ENCODE results near the gene STIMATE. TPM values are rescaled to one million over a fixed set of nuclear protein-coding genes. Genes with fewer than 3 reads are reported as not detected.

STIMATE gene
- total RNA-seq, 1 experiment from 2014 or later: 15.7 TPM

GRCh38 chr3:52842424-52842823 lies 54.9 kb downstream of the STIMATE start:
- in situ Hi-C loops (cut with HindIII; ENCODE audit: low pct_unique_long_range_greater_than_20kb, low sequenced_read_pairs) (no loop called here), intact Hi-C loops (cut with micrococcal nuclease; ENCODE audit: unreplicated experiment) (no loop called here)
- CTCF ChIA-PET: no interaction called here
- no peaks in the 10 kb centered on the region for H3K36me3 ChIP-seq (ENCODE audit: control insufficient read depth, insufficient read depth, low read length)
- no peaks in the 10 kb centered on the region for H3K9me3 ChIP-seq (ENCODE audit: control insufficient read depth, insufficient read depth, low read depth, low read length)
- no peak overlapping the region for H3K27ac ChIP-seq (ENCODE audit: low read length)
- no peaks in the 10 kb centered on the region for H3K27me3 ChIP-seq (ENCODE audit: control insufficient read depth, insufficient read depth, low read length)
- no peak for TF ChIP-seq REST (IDR thresholded peaks at IDR 0.05; ENCODE audit: insufficient read depth in 1 of 2, low read depth in 2 of 2, low read length in 1 of 2)
- no peak for TF ChIP-seq CTCF (IDR thresholded peaks at IDR 0.05)
- no peak for TF ChIP-seq TCF7L2 (IDR thresholded peaks at IDR 0.05; ENCODE audit: low read depth, low read length)
- no peak for TF ChIP-seq POLR2AphosphoS5 (IDR thresholded peaks at IDR 0.05; ENCODE audit: low read depth, low read length)
- no peaks in the 10 kb centered on the region for H3K4me1 ChIP-seq (ENCODE audit: control insufficient read depth, insufficient read depth, low read length)
- H3K4me3 ChIP-seq (ENCODE audit: low read depth in 2 of 2, low read length in 2 of 2): no peak overlapping the region
- POLR2A ChIA-PET: no interaction called here
- BruUV-seq (replicated peaks): no TSS peak
- no peak for DNase-seq (ENCODE audit: low read depth, low spot score)
- ATAC-seq: no peak

GRCh38 chr3:52841981-52842340 lies 55.4 kb downstream of the STIMATE start:
- TF ChIP-seq TCF7L2 (IDR thresholded peaks at IDR 0.05; ENCODE audit: low read depth, low read length): no peak
- no peak for TF ChIP-seq CTCF (IDR thresholded peaks at IDR 0.05)
- no peak for TF ChIP-seq REST (IDR thresholded peaks at IDR 0.05; ENCODE audit: insufficient read depth in 1 of 2, low read depth in 2 of 2, low read length in 1 of 2)
- no peak for TF ChIP-seq POLR2AphosphoS5 (IDR thresholded peaks at IDR 0.05; ENCODE audit: low read depth, low read length)
- TF ChIP-seq SIN3A (IDR thresholded peaks at IDR 0.05; ENCODE audit: borderline replicate concordance, insufficient read depth, low read depth, low read length): no peak
- DNase-seq (ENCODE audit: low read depth, low spot score): no peak
- intact Hi-C loops (cut with micrococcal nuclease; ENCODE audit: unreplicated experiment) (no loop called here), in situ Hi-C loops (cut with HindIII; ENCODE audit: low pct_unique_long_range_greater_than_20kb, low sequenced_read_pairs) (no loop called here)
- no TSS peak for BruUV-seq (replicated peaks)
- no peak for ATAC-seq
- Histone ChIP-seq H3K4me3 (ENCODE audit: low read depth in 2 of 2, low read length in 2 of 2) (no peak overlapping the region), H3K27me3 (ENCODE audit: control insufficient read depth, insufficient read depth, low read length) (no peaks in the 10 kb centered on the region), H3K36me3 (ENCODE audit: control insufficient read depth, insufficient read depth, low read length) (no peaks in the 10 kb centered on the region), H3K27ac (ENCODE audit: low read length) (no peak overlapping the region), H3K4me1 (ENCODE audit: control insufficient read depth, insufficient read depth, low read length) (no peaks in the 10 kb centered on the region), H3K9me3 (ENCODE audit: control insufficient read depth, insufficient read depth, low read depth, low read length) (no peaks in the 10 kb centered on the region)
- POLR2A ChIA-PET: no interaction called here
- CTCF ChIA-PET: no interaction called here

All from Panc1 (cell line).